ENCODE data around the gene M1AP. TPM values are rescaled to one million over a fixed set of nuclear protein-coding genes. Genes with fewer than 3 reads are reported as not detected.

Gene M1AP
- total and polyA plus RNA-seq, 9 of the 15 experiments (the other 6 are each of a cell fraction or from before 2014, with no cell fraction given), result 0.06 to 0.33 (median 0.11) TPM; not detected in 4

- TF ChIP-seq RFX5 (IDR thresholded peaks at IDR 0.05; ENCODE audit: low read depth, low read length) (no peak), NR2F6 (CRISPR knock-in tag; IDR thresholded peaks at IDR 0.05) (no peak), GTF2F1 (IDR thresholded peaks at IDR 0.05; ENCODE audit: low read depth, low read length) (no peak), DDX20 (tag; IDR thresholded peaks at IDR 0.05; ENCODE audit: low read depth) (no peak), ILK (tag; IDR thresholded peaks at IDR 0.05; ENCODE audit: borderline replicate concordance, low read depth) (no peak), SIN3B (IDR thresholded peaks at IDR 0.05; ENCODE audit: low read depth) (no peak), SMAD3 (CRISPR knock-in tag; conservative IDR thresholded peaks at IDR 0.05) (no peak), RBM22 (IDR thresholded peaks at IDR 0.05; ENCODE audit: low read depth, low read length, poor library complexity, severe bottlenecking) (no peak), EP400 (IDR thresholded peaks at IDR 0.05) (no peak), MEF2D (tag; conservative IDR thresholded peaks at IDR 0.05; ENCODE audit: low read depth) (no peak), ZC3H4 (CRISPR knock-in tag; IDR thresholded peaks at IDR 0.05; ENCODE audit: borderline replicate concordance) (no peak), MTA2 (IDR thresholded peaks at IDR 0.05; ENCODE audit: low read depth) (no peak), L3MBTL2 (IDR thresholded peaks at IDR 0.05) (peak; percentile 87), KLF6 (CRISPR knock-in tag; IDR thresholded peaks at IDR 0.05; ENCODE audit: borderline replicate concordance) (no peak), TGIF2 (CRISPR knock-in tag; IDR thresholded peaks at IDR 0.05) (no peak), ZNF253 (CRISPR knock-in tag; conservative IDR thresholded peaks at IDR 0.05) (no peak), ZBTB7A (IDR thresholded peaks at IDR 0.05; ENCODE audit: borderline replicate concordance, control insufficient read depth, low read depth, low read length) (no peak; the same call in 1 of the 2 replicates), MAFG (tag; conservative IDR thresholded peaks at IDR 0.05) (no peak), COPS2 (conservative IDR thresholded peaks at IDR 0.05) (no peak)
- TF ChIP-seq, protein P1, sequence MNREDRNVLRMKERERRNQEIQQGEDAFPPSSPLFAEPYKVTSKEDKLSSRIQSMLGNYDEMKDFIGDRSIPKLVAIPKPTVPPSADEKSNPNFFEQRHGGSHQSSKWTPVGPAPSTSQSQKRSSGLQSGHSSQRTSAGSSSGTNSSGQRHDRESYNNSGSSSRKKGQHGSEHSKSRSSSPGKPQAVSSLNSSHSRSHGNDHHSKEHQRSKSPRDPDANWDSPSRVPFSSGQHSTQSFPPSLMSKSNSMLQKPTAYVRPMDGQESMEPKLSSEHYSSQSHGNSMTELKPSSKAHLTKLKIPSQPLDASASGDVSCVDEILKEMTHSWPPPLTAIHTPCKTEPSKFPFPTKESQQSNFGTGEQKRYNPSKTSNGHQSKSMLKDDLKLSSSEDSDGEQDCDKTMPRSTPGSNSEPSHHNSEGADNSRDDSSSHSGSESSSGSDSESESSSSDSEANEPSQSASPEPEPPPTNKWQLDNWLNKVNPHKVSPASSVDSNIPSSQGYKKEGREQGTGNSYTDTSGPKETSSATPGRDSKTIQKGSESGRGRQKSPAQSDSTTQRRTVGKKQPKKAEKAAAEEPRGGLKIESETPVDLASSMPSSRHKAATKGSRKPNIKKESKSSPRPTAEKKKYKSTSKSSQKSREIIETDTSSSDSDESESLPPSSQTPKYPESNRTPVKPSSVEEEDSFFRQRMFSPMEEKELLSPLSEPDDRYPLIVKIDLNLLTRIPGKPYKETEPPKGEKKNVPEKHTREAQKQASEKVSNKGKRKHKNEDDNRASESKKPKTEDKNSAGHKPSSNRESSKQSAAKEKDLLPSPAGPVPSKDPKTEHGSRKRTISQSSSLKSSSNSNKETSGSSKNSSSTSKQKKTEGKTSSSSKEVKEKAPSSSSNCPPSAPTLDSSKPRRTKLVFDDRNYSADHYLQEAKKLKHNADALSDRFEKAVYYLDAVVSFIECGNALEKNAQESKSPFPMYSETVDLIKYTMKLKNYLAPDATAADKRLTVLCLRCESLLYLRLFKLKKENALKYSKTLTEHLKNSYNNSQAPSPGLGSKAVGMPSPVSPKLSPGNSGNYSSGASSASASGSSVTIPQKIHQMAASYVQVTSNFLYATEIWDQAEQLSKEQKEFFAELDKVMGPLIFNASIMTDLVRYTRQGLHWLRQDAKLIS (CRISPR knock-in tag; IDR thresholded peaks at IDR 0.05), result no peak
- TF ChIP-seq, protein P2, sequence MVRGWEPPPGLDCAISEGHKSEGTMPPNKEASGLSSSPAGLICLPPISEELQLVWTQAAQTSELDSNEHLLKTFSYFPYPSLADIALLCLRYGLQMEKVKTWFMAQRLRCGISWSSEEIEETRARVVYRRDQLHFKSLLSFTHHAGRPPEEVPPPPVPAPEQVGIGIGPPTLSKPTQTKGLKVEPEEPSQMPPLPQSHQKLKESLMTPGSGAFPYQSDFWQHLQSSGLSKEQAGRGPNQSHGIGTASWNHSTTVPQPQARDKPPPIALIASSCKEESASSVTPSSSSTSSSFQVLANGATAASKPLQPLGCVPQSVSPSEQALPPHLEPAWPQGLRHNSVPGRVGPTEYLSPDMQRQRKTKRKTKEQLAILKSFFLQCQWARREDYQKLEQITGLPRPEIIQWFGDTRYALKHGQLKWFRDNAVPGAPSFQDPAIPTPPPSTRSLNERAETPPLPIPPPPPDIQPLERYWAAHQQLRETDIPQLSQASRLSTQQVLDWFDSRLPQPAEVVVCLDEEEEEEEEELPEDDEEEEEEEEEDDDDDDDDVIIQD (CRISPR knock-in tag; IDR thresholded peaks at IDR 0.05), result no peak
These were observed 6.1 kb upstream of the M1AP start, which contains the start of gene SEMA4F (continued) for GRCh38 chr2:74653985-74654882.
